IPS-18a (cell line): Measurements from ENCODE around the gene FAM241B.

Experiments used
- H3K27ac ChIP-seq: one replicate; pipeline ENCODE4 v1.5.1; 2013; ENCODE audit warnings: low read length
- H3K27me3 ChIP-seq: one replicate; pipeline ENCODE4 v1.6.1; 2013; ENCODE audit warnings: mild to moderate bottlenecking, low read length; ENCODE audit not compliant: control insufficient read depth, insufficient read depth
- H3K36me3 ChIP-seq: one replicate; pipeline ENCODE4 v1.6.1; 2013; ENCODE audit warnings: low read depth, low read length; ENCODE audit not compliant: control insufficient read depth
- H3K4me1 ChIP-seq: one replicate; pipeline ENCODE4 v1.6.1; 2013; ENCODE audit warnings: low read depth, low read length; ENCODE audit not compliant: control insufficient read depth
- H3K4me3 ChIP-seq: one replicate; pipeline ENCODE4 v1.5.1; 2013; ENCODE audit warnings: low read length
- H3K9ac ChIP-seq: one replicate; pipeline ENCODE4 v1.6.1; 2013; ENCODE audit warnings: mild to moderate bottlenecking, low read length, moderate library complexity
- H3K9me3 ChIP-seq: one replicate; pipeline ENCODE4 v1.6.1; 2013; ENCODE audit warnings: low read depth, low read length; ENCODE audit not compliant: control insufficient read depth

FAM241B gene

DNA sequence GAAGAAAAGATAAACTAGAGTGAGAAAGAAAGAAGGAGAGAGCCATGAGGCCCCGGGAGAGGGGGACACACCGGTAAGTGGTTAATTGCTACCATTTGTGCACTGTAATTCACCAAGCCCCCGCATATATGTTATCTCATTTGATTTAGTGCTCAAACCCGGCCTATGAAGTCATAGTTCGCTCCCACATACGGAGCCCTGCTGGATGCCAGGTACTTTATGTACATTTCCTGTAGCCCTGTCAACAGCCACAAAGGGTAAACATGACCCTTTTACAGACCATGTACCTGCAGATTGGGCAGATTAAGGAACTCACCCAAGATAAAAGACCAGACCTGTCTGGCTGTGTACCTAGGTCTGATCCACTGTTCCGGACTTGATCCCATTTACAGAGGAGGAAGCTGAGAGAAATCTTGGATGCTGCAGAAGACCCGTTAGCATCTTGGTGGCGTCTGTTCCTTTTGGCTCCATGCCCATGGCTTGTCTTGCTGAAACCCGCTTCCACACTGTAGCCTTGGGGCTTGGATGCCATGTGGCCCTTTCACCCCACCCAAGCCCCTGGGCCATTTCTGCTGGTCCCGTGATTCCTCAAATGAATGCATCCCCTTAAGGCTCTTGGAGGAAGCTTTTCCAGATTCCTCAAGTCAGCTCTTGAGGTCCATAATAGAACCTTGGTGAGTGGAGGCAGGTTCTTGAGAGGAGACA is 32.3 kb downstream of the FAM241B start:
- Histone ChIP-seq H3K9me3 (no peaks in the 10 kb centered on the region), H3K4me1 (peaks cover 6% of the 10 kb centered on the region), H3K36me3 (no peaks in the 10 kb centered on the region), H3K27ac (no peak overlapping the region), H3K9ac (no peak overlapping the region), H3K4me3 (no peak overlapping the region), H3K27me3 (no peaks in the 10 kb centered on the region)

DNA sequence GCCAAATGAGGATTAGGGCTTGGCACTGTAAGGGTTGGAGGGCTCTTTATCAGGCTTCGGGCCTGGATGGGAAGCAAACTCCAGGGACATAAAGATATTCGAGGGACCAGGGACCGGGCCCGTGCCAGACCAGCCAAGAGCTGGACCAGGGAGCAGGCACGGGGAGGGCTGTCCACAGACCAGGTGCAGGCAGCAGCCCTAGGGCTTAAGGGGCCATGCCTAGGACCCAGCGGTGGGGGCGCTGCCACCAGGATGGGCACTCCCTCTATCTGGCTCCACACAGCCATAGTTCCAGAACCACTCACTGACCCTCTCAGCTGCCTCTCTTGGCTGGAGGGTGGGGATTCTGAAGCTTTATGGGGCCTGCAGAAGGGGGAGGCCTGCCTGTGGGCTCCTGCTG is 32.9 kb downstream of the FAM241B start:
- Histone ChIP-seq H3K27ac (no peak overlapping the region), H3K27me3 (no peaks in the 10 kb centered on the region)

DNA sequence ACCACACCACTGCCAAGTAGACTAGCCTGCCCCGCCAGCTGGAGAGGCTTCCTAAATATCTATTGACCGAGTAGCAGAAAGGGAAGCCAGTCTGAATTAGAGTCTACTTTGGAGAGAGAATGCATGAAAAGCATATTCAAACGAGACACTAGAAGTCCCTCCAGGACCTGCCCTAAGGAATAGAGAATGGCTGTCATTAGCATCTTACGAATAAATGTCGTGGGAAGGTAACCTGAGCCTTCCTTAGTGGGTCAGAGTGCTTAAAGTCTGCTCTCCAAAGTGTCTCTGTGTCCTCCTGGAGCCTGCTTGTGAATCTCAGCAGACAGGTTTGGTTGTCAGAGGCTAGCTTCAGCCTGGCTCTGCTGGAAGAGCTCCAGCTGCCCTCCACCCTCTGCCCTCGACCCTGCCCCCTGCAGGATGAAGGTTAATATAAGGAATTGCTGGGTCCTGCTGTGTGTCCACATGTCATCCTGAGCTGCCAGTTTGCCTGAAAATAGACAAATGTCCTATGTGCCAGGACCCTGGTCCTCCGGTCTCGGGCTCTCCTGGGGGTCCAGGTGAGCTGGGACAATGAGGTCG is 33.4 kb downstream of the FAM241B start:
- H3K36me3 ChIP-seq, result no peaks in the 10 kb centered on the region
- peaks cover 6% of the 10 kb centered on the region for H3K4me1 ChIP-seq
- no peak overlapping the region for H3K9ac ChIP-seq
- no peak overlapping the region for H3K4me3 ChIP-seq
- no peaks in the 10 kb centered on the region for H3K27me3 ChIP-seq
- H3K9me3 ChIP-seq, result no peaks in the 10 kb centered on the region
- H3K27ac ChIP-seq, result no peak overlapping the region

More for the DNA sequence above, 32.9 kb downstream of the FAM241B start:
- H3K36me3 ChIP-seq, result no peaks in the 10 kb centered on the region
- H3K4me3 ChIP-seq, result no peak overlapping the region
- no peaks in the 10 kb centered on the region for H3K9me3 ChIP-seq
- H3K9ac ChIP-seq, result no peak overlapping the region
- peaks cover 6% of the 10 kb centered on the region for H3K4me1 ChIP-seq

DNA sequence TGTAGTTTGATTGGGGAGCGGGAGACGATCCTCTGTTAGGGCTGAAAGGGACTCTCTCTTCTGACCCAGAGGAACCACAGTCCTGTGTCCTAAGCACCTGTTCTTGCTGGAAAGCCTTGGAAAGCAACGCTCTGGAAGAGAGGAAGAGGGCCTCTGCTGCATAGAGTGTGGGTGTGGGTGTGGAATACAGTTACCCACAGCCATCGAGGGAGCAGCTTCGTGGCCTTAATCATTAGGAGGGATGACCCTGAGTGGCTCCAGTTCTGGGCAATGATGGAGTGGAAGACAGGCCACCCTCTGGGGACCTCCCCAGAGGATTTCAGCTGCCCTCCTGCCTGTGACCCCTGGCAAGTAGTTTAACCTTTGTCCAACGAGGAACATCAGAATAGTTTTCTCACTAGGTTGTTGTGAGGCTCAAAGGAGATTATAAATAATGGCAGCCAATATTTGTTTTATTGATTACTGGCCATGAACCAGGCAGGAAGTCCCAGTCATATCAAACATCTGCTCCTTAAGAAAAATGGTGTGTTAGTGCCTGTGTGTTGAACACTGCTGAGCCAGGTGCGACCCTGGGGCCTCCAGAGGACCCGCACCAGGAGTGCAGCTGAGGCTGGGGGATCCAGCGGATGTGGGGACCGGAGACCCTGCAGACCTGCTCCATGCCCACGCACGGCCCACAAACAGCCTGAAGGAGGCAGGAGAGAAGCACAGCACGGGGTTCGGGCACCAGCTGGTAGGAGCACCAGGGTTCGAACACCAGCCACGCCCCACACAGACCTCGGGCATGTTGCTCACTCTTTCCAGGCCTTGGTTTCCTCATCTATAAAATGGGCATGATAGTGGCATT is 35.6 kb downstream of the FAM241B start:
- Histone ChIP-seq H3K36me3 (no peaks in the 10 kb centered on the region), H3K27ac (no peak overlapping the region), H3K4me3 (no peak overlapping the region), H3K9ac (no peak overlapping the region), H3K9me3 (no peaks in the 10 kb centered on the region), H3K27me3 (no peaks in the 10 kb centered on the region), H3K4me1 (peaks cover 6% of the 10 kb centered on the region)

GRCh38 chr10:69666756-69667155 is 36.7 kb downstream of the FAM241B start:
- Histone ChIP-seq H3K27me3 (no peaks in the 10 kb centered on the region), H3K27ac (no peak overlapping the region), H3K36me3 (no peaks in the 10 kb centered on the region), H3K4me3 (no peak overlapping the region), H3K4me1 (peaks cover 6% of the 10 kb centered on the region), H3K9me3 (no peaks in the 10 kb centered on the region), H3K9ac (no peak overlapping the region)

DNA sequence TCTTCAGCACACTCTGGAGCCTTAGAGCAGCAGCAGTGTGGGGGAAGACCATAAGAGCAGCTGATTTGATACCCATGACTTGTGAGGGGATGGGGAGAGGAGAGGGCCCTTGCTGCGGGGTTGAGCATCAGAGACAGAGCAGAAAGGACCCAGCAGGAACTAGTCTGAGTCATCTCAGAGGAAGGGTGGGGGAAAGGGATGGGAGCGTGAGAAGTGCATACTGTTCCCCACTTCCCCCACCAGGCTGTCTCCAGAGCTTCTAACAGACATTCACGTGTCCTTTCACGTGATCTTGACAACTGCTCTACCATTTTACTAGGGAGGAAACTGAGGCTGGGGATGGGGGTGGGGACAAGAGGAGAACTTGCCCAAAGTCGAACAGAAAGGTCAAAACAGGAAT is 38.7 kb downstream of the FAM241B start:
- Histone ChIP-seq H3K9me3 (no peaks in the 10 kb centered on the region), H3K4me1 (peaks cover 1% of the 10 kb centered on the region), H3K4me3 (no peak overlapping the region), H3K36me3 (no peaks in the 10 kb centered on the region), H3K27me3 (no peaks in the 10 kb centered on the region), H3K27ac (no peak overlapping the region), H3K9ac (no peak overlapping the region)

DNA sequence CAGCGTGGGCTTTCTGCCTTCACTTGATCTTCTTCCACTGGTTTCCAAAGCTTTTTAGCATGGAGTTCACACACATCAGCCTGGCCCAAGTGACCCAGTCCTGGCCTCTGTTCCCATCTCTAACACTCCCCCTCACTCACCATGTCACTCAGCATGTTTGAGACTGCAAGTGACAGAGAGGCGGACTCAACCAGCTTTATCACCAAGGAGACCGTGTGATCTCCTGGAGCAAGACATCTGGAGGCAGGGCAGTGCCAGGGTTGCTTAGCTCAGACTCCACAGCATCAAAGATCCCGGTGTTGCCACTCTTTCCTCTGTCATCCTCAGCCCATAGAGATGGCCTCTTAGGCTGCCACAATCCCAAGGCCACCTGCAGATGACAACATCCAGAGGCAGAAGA is 39.4 kb downstream of the FAM241B start:
- Histone ChIP-seq H3K9me3 (no peaks in the 10 kb centered on the region), H3K9ac (no peak overlapping the region), H3K27ac (no peak overlapping the region), H3K36me3 (no peaks in the 10 kb centered on the region), H3K4me1 (no peaks in the 10 kb centered on the region), H3K27me3 (no peaks in the 10 kb centered on the region), H3K4me3 (no peak overlapping the region)

GRCh38 chr10:69673521-69673920 is 43.5 kb downstream of the FAM241B start:
- H3K27me3 ChIP-seq, result no peaks in the 10 kb centered on the region

DNA sequence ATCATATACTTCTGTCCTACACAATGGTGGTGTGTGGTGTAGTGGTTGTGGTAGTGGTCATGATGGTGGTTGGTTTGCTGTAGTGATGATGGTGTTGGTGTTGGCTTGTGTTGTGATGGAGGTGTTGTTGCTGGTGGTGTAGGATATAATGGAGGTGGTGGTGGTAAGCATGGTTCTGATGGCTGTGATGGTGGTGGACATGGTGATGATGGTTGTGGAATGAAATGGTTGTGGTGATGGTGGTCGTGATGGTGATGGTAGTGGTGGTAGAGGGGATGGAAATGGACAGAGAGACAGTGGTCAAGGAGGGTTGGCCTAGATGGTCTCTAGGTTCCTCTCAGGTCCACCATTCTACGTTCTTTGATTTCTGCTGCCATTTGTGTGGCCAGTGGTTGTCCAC is 44.7 kb downstream of the FAM241B start:
- no peaks in the 10 kb centered on the region for H3K4me1 ChIP-seq
- H3K4me3 ChIP-seq, result no peak overlapping the region
- H3K27me3 ChIP-seq, result no peaks in the 10 kb centered on the region
- H3K9ac ChIP-seq, result no peak overlapping the region
- no peaks in the 10 kb centered on the region for H3K9me3 ChIP-seq
- no peak overlapping the region for H3K27ac ChIP-seq
- H3K36me3 ChIP-seq, result no peaks in the 10 kb centered on the region

More at GRCh38 chr10:69673521-69673920, 43.5 kb downstream of the FAM241B start:
- no peak overlapping the region for H3K9ac ChIP-seq
- H3K4me1 ChIP-seq, result no peaks in the 10 kb centered on the region
- H3K36me3 ChIP-seq, result no peaks in the 10 kb centered on the region
- H3K9me3 ChIP-seq, result no peaks in the 10 kb centered on the region
- H3K27ac ChIP-seq, result no peak overlapping the region
- H3K4me3 ChIP-seq, result no peak overlapping the region

GRCh38 chr10:69676301-69676700 is 46.3 kb downstream of the FAM241B start:
- Histone ChIP-seq H3K9me3 (no peaks in the 10 kb centered on the region), H3K27ac (no peak overlapping the region), H3K4me3 (no peak overlapping the region), H3K36me3 (no peaks in the 10 kb centered on the region), H3K9ac (no peak overlapping the region), H3K4me1 (no peaks in the 10 kb centered on the region), H3K27me3 (no peaks in the 10 kb centered on the region)

DNA sequence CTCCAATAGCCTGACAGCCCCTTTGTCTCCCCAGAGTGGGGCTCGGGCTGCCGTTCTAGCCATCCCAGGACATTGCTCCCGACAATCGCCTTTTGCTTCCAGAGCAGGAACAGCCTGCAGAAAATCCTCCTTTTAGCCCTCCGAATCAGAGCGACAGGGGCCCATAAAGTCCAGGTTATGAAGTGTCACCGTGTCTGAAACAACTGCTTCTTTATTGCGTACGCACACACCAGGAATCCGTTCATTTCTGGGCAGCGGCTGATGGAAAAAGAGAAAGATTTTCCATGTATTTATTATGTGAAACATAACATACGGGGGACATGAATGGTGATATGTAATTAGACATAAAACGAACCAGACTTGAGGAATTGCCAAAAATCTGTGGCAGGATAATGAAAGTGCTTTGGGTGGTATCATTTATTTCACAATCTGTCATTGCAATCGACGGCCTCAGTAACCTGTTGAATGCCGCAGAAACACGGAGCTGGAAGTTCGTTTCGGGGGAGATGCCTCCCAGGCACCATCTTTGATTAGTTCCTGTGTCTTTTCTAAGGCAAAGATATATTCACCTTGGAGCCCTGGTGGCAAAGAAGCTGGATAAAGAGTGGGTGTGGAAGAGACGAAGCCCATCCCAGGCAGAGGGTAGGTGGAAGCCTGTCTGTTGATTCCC is 48.1 kb downstream of the FAM241B start:
- Histone ChIP-seq H3K9me3 (no peaks in the 10 kb centered on the region), H3K27me3 (no peaks in the 10 kb centered on the region), H3K36me3 (no peaks in the 10 kb centered on the region), H3K4me1 (no peaks in the 10 kb centered on the region), H3K4me3 (no peak overlapping the region), H3K9ac (no peak overlapping the region), H3K27ac (no peak overlapping the region)
